Panc1 (cell line): Measurements from ENCODE around the gene SUCLG2. TPM values are rescaled to one million over a fixed set of nuclear protein-coding genes. Genes with fewer than 3 reads are reported as not detected.

Source experiments
- ATAC-seq: fragments of 200-7000 bp; cut with Tn5 transposase; 2 replicates; pipeline ENCODE4 v1.9.1; 2020; ENCODE audit warnings: mild to moderate bottlenecking, moderate library complexity
- BruUV-seq: library from RNA; stranded (reverse); fragments of 400-500 nt; replicated peaks from 2 replicates; lab custom pipeline; 2021; lab: Mats Ljungman, UMichigan
- CTCF ChIA-PET: fragments of 300-600 bp; sonication (Branson Sonifier 250); formaldehyde crosslinking; loops from one replicate; lab custom pipeline; 2022; ENCODE audit warnings: antibody characterized with exemption; lab: Charles Lee
- POLR2A ChIA-PET: fragments of 300-600 bp; sonication (Branson Sonifier 250); formaldehyde crosslinking; loops from one replicate; lab custom pipeline; 2022; ENCODE audit warnings: antibody characterized with exemption; lab: Charles Lee
- DNase-seq: peaks from one replicate; pipeline ENCODE4 v3.0.0-alpha.2; 2010; ENCODE audit warnings: low read depth, low spot score
- H3K27ac ChIP-seq: 2 replicates; pipeline ENCODE4 v1.5.1; 2011; ENCODE audit warnings: mild to moderate bottlenecking, low read length, inconsistent platforms
- H3K27me3 ChIP-seq: fragments of 200-500 bp; sonication (Bioruptor generic); 2 replicates; pipeline ENCODE4 v1.6.0; 2014; ENCODE audit warnings: low read length, inconsistent platforms; ENCODE audit not compliant: control insufficient read depth, insufficient read depth
- H3K36me3 ChIP-seq: fragments of 200-500 bp; sonication (Bioruptor generic); 2 replicates; pipeline ENCODE4 v1.5.1; 2014; ENCODE audit warnings: inconsistent platforms, mild to moderate bottlenecking, low read length, moderate library complexity; ENCODE audit not compliant: control insufficient read depth, insufficient read depth
- H3K4me1 ChIP-seq: 2 replicates; pipeline ENCODE4 v1.5.1; 2011; ENCODE audit warnings: inconsistent platforms, mild to moderate bottlenecking, low read length, moderate library complexity; ENCODE audit not compliant: control insufficient read depth, insufficient read depth
- H3K4me3 ChIP-seq, 2 experiments: 2 replicates each; pipeline ENCODE4 v1.5.1; 2011 to 2012; ENCODE audit warnings: low read depth in 2 of 2, low read length in 2 of 2, mild to moderate bottlenecking in 2 of 2, inconsistent platforms in 1 of 2, moderate library complexity in 1 of 2
- H3K9me3 ChIP-seq: fragments of 200-500 bp; sonication (Bioruptor generic); 2 replicates; pipeline ENCODE4 v1.5.1; 2014; ENCODE audit warnings: low read depth, mild to moderate bottlenecking, inconsistent platforms, low read length, moderate library complexity; ENCODE audit not compliant: control insufficient read depth, insufficient read depth
- POLR2AphosphoS5 ChIP-seq: IDR thresholded peaks from 2 replicates; pipeline ENCODE4 v1.6.1; 2012; ENCODE audit warnings: mild to moderate bottlenecking, low read depth, low read length, moderate library complexity
- SIN3A ChIP-seq: IDR thresholded peaks from 2 replicates; pipeline ENCODE4 v1.6.1; 2012; ENCODE audit warnings: low read depth, mild to moderate bottlenecking, low read length, moderate library complexity, borderline replicate concordance; ENCODE audit not compliant: insufficient read depth
- TCF7L2 ChIP-seq: IDR thresholded peaks from 2 replicates; pipeline ENCODE4 v1.6.1; 2011; ENCODE audit warnings: mild to moderate bottlenecking, low read depth, low read length, inconsistent platforms
- in situ Hi-C: cut with HindIII; loops from 2 replicates; pipeline ENCODE4 v1.10.0; 2016; ENCODE audit warnings: low sequenced_read_pairs, low pct_unique_long_range_greater_than_20kb
- intact Hi-C: fragments of 100-400 bp; cut with micrococcal nuclease; formaldehyde crosslinking; loops from one replicate; pipeline ENCODE4 v1.10.0; 2022; ENCODE audit not compliant: unreplicated experiment
- total RNA-seq: library from RNA; stranded (reverse); gene quantifications from one replicate; pipeline ENCODE4 v1.2.1, GENCODE V29; 2021; ENCODE audit not compliant: unreplicated experiment
- TF ChIP-seq, protein P1 (sequence below), 2 experiments: IDR thresholded peaks; 2 replicates each; pipeline ENCODE4 v1.6.1; 2011 to 2012; ENCODE audit warnings: low read depth in 2 of 2, control low read depth in 1 of 2, low read length in 1 of 2, mild to moderate bottlenecking in 1 of 2, moderate library complexity in 1 of 2; ENCODE audit not compliant: insufficient read depth in 1 of 2
- TF ChIP-seq, protein P2 (sequence below): fragments of 450-650 bp; IDR thresholded peaks from 2 replicates; pipeline ENCODE4 v1.5.1; 2017; ENCODE audit warnings: mild to moderate bottlenecking

Gene SUCLG2
- total RNA-seq, 1 experiment from 2014 or later: 28.3 TPM

DNA sequence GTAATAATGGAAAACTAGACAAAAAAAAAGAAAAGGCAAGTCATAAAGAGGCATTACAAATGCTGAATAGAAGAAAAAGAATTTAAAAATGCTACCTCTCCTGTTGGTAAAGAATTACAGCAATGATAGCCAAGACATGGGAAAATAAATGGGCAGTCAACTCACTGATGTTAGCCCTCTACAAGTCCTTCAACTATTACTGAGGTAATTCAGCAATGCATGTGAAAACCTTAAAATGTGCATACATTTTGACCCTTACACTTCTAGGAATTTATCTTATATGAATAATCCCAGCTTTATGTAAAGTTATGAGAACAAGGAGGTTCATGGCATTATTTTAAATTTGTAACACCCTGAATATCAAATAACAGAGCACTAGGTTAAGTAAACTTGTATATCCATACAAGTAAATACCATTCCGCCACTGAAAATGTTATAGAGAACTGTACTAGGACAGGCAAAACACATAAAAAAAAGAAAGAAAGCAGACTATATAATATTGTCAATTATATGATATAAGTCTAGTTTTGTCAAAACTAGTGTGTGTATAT, 166.8 kb downstream of the SUCLG2 start:
- DNase-seq: no peak
- Histone ChIP-seq H3K27ac (no peak overlapping the region), H3K4me1 (no peaks in the 10 kb centered on the region), H3K27me3 (no peaks in the 10 kb centered on the region), H3K9me3 (no peaks in the 10 kb centered on the region), H3K36me3 (no peaks in the 10 kb centered on the region), H3K4me3 (no peak overlapping the region)
- POLR2A ChIA-PET: no interaction called here
- in situ Hi-C loops: no loop called here
- no peak for ATAC-seq
- CTCF ChIA-PET: no interaction called here
- TF ChIP-seq SIN3A (no peak), POLR2AphosphoS5 (no peak), TCF7L2 (no peak)
- TF ChIP-seq, protein P1, sequence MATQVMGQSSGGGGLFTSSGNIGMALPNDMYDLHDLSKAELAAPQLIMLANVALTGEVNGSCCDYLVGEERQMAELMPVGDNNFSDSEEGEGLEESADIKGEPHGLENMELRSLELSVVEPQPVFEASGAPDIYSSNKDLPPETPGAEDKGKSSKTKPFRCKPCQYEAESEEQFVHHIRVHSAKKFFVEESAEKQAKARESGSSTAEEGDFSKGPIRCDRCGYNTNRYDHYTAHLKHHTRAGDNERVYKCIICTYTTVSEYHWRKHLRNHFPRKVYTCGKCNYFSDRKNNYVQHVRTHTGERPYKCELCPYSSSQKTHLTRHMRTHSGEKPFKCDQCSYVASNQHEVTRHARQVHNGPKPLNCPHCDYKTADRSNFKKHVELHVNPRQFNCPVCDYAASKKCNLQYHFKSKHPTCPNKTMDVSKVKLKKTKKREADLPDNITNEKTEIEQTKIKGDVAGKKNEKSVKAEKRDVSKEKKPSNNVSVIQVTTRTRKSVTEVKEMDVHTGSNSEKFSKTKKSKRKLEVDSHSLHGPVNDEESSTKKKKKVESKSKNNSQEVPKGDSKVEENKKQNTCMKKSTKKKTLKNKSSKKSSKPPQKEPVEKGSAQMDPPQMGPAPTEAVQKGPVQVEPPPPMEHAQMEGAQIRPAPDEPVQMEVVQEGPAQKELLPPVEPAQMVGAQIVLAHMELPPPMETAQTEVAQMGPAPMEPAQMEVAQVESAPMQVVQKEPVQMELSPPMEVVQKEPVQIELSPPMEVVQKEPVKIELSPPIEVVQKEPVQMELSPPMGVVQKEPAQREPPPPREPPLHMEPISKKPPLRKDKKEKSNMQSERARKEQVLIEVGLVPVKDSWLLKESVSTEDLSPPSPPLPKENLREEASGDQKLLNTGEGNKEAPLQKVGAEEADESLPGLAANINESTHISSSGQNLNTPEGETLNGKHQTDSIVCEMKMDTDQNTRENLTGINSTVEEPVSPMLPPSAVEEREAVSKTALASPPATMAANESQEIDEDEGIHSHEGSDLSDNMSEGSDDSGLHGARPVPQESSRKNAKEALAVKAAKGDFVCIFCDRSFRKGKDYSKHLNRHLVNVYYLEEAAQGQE (IDR thresholded peaks at IDR 0.05; ENCODE audit: insufficient read depth in 1 of 2, low read depth in 2 of 2, low read length in 1 of 2): no peak
- TF ChIP-seq, protein P2, sequence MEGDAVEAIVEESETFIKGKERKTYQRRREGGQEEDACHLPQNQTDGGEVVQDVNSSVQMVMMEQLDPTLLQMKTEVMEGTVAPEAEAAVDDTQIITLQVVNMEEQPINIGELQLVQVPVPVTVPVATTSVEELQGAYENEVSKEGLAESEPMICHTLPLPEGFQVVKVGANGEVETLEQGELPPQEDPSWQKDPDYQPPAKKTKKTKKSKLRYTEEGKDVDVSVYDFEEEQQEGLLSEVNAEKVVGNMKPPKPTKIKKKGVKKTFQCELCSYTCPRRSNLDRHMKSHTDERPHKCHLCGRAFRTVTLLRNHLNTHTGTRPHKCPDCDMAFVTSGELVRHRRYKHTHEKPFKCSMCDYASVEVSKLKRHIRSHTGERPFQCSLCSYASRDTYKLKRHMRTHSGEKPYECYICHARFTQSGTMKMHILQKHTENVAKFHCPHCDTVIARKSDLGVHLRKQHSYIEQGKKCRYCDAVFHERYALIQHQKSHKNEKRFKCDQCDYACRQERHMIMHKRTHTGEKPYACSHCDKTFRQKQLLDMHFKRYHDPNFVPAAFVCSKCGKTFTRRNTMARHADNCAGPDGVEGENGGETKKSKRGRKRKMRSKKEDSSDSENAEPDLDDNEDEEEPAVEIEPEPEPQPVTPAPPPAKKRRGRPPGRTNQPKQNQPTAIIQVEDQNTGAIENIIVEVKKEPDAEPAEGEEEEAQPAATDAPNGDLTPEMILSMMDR: no peak
- no TSS peak for BruUV-seq
- intact Hi-C loops: no loop called here

DNA sequence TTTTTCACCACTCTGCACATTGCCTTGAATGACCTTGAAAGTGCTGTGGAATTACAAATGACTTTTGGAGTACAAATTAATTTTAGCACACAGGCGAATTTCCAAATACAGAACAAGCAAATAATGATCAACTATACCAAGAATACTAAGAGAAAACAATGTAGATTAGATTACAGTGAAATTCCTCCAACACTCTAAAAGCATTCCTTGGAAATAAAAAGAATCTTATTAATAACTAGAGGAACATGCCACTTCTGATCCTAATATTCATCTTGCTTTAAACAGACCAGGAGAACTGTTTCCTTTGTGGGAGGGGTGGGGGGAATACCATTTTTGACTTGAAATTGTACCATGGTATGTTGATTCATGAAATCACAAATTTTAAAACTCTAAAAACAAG, 167.5 kb downstream of the SUCLG2 start:
- intact Hi-C loops: no loop called here
- no TSS peak for BruUV-seq
- ChIA-PET CTCF (no interaction called here), POLR2A (no interaction called here)
- H3K4me3 ChIP-seq: no peak overlapping the region
- DNase-seq (no peak), ATAC-seq (no peak)
- in situ Hi-C loops: no loop called here
- H3K27ac ChIP-seq: no peak overlapping the region
- TF ChIP-seq, protein P1 (IDR thresholded peaks at IDR 0.05; ENCODE audit: insufficient read depth in 1 of 2, low read depth in 2 of 2, low read length in 1 of 2): no peak
- TF ChIP-seq POLR2AphosphoS5: no peak
- TF ChIP-seq SIN3A: no peak
- no peak for TF ChIP-seq TCF7L2
- H3K4me1 ChIP-seq: no peaks in the 10 kb centered on the region
- no peaks in the 10 kb centered on the region for H3K9me3 ChIP-seq
- H3K36me3 ChIP-seq: no peaks in the 10 kb centered on the region
- no peaks in the 10 kb centered on the region for H3K27me3 ChIP-seq
